SK-N-SH (cell line): Measurements from ENCODE around the gene SLC18A2.

Source experiments
- CTCF ChIP-seq: fragments of 200-600 bp; sonication (generic); IDR thresholded peaks from 2 replicates; pipeline ENCODE4 v1.6.1; 2017; ENCODE audit warnings: antibody characterized with exemption, mild to moderate bottlenecking, moderate library complexity
- EP300 ChIP-seq, 2 experiments: IDR thresholded peaks; 2 replicates each; pipeline versions ENCODE4 v1.4.0 to v1.6.1; 2012; ENCODE audit warnings: borderline replicate concordance in 1 of 2, low read depth in 1 of 2, low read length in 1 of 2
- EZH2phosphoT487 ChIP-seq: fragments of 200-600 bp; sonication (generic); IDR thresholded peaks from 2 replicates; pipeline ENCODE4 v1.6.1; 2017; ENCODE audit warnings: low read depth, mixed run types, mild to moderate bottlenecking, antibody characterized with exemption, moderate library complexity, borderline replicate concordance
- JUND ChIP-seq: IDR thresholded peaks from 2 replicates; pipeline ENCODE4 v1.4.0; 2012
- MAX ChIP-seq: IDR thresholded peaks from 2 replicates; pipeline ENCODE4 v1.4.0; 2012; ENCODE audit warnings: low read depth
- MXI1 ChIP-seq: IDR thresholded peaks from 2 replicates; pipeline ENCODE4 v1.6.1; 2012; ENCODE audit warnings: mild to moderate bottlenecking, low read depth, low read length, improper control_type of control experiment
- RAD21 ChIP-seq: IDR thresholded peaks from 2 replicates; pipeline ENCODE4 v1.6.1; 2012; ENCODE audit warnings: mild to moderate bottlenecking, low read length
- REST ChIP-seq: IDR thresholded peaks from 2 replicates; pipeline ENCODE4 v1.6.1; 2012; ENCODE audit warnings: mild to moderate bottlenecking, low read depth, low read length, moderate library complexity
- SMC3 ChIP-seq: IDR thresholded peaks from 2 replicates; pipeline ENCODE4 v1.6.1; 2012; ENCODE audit warnings: low read depth, low read length, improper control_type of control experiment
- YY1 ChIP-seq: IDR thresholded peaks from 2 replicates; pipeline ENCODE4 v1.4.0; 2012; ENCODE audit warnings: low read depth, mild to moderate bottlenecking
- TF ChIP-seq, protein P1 (sequence below): IDR thresholded peaks from 2 replicates; pipeline ENCODE4 v1.4.0; 2012; ENCODE audit warnings: low read depth, borderline replicate concordance
- TF ChIP-seq, protein P2 (sequence below): IDR thresholded peaks from 2 replicates; pipeline ENCODE4 v1.4.0; 2012; ENCODE audit warnings: low read depth, borderline replicate concordance

DNA sequence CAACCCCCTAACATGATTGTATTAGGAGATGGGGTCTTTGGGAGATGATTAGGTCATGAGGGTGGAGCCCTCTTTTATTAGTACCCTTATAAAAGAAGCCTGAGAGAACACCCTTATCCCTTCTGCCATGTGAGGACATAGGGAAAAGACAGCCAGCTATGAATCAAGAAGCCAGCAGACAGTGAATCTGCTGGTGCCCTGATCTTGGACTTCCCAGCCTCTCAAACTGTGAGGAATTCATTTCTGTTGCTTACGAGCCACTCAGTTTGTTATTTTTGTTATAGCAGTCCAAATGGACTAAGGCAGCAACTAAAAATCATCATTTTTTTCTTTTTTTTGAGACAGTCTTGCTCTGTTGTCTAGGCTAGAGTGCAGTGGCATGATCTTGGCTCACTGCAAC, 59.8 kb downstream of the SLC18A2 start:
- TF ChIP-seq EP300 (IDR thresholded peaks at IDR 0.05; ENCODE audit: borderline replicate concordance in 1 of 2, low read depth in 1 of 2, low read length in 1 of 2) (no peak), YY1 (no peak), CTCF (no peak), MXI1 (no peak), JUND (no peak), MAX (no peak), REST (no peak), SMC3 (no peak), EZH2phosphoT487 (no peak), RAD21 (no peak)
- TF ChIP-seq, protein P1, sequence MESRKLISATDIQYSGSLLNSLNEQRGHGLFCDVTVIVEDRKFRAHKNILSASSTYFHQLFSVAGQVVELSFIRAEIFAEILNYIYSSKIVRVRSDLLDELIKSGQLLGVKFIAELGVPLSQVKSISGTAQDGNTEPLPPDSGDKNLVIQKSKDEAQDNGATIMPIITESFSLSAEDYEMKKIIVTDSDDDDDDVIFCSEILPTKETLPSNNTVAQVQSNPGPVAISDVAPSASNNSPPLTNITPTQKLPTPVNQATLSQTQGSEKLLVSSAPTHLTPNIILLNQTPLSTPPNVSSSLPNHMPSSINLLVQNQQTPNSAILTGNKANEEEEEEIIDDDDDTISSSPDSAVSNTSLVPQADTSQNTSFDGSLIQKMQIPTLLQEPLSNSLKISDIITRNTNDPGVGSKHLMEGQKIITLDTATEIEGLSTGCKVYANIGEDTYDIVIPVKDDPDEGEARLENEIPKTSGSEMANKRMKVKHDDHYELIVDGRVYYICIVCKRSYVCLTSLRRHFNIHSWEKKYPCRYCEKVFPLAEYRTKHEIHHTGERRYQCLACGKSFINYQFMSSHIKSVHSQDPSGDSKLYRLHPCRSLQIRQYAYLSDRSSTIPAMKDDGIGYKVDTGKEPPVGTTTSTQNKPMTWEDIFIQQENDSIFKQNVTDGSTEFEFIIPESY, result no peak
- TF ChIP-seq, protein P2, sequence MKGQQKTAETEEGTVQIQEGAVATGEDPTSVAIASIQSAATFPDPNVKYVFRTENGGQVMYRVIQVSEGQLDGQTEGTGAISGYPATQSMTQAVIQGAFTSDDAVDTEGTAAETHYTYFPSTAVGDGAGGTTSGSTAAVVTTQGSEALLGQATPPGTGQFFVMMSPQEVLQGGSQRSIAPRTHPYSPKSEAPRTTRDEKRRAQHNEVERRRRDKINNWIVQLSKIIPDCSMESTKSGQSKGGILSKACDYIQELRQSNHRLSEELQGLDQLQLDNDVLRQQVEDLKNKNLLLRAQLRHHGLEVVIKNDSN, result no peak
